B cell (primary cell): ENCODE data around the gene HMHB1. TPM values are rescaled to one million over a fixed set of nuclear protein-coding genes. Genes with fewer than 3 reads are reported as not detected.

Experiments
- ATAC-seq: fragments of 200-7000 bp; cut with Tn5 transposase; one replicate; pipeline ENCODE4 v1.10.0; 2021; ENCODE audit warnings: low read depth, mild to moderate bottlenecking, moderate number of reproducible peaks, moderate library complexity
- CTCF ChIA-PET: fragments of 350-600 bp; sonication (Branson Sonifier 250); formaldehyde crosslinking; loops from one replicate; lab custom pipeline; 2021; ENCODE audit warnings: antibody characterized with exemption, inconsistent platforms; lab: Charles Lee
- POLR2A ChIA-PET: fragments of 350-600 bp; sonication (Branson Sonifier 250); formaldehyde crosslinking; loops from one replicate; lab custom pipeline; 2021; ENCODE audit warnings: antibody characterized with exemption; lab: Charles Lee
- DNase-seq: peaks from one replicate; pipeline ENCODE4 v3.0.0; 2013
- H2AFZ ChIP-seq: 2 replicates; pipeline ENCODE4 v1.6.1; 2012; ENCODE audit warnings: mild to moderate bottlenecking, low read depth, low read length; ENCODE audit not compliant: insufficient read depth, poor library complexity, severe bottlenecking
- H3K27ac ChIP-seq, 2 donors: 1 replicate in 1 of 2; 2 replicates in 1 of 2; pipeline ENCODE4 v1.5.1; 2012 to 2013; ENCODE audit warnings: low read length in 2 of 2, mild to moderate bottlenecking in 2 of 2, moderate library complexity in 1 of 2
- H3K27me3 ChIP-seq, 4 experiments: fragments of 200-600 bp in 1 of 4; sonication (generic) in 1 of 4; replicated peaks in 1 of 4; 1 replicate in 2 of 4; 2 replicates in 2 of 4; pipeline versions ENCODE4 v1.6.1 to v1.7.0; 2013 to 2016; ENCODE audit warnings: low read length in 3 of 4, mild to moderate bottlenecking in 2 of 4, mixed read lengths in 1 of 4, moderate library complexity in 1 of 4; ENCODE audit not compliant: insufficient read depth in 4 of 4, control insufficient read depth in 3 of 4; ENCODE audit errors: control extremely low read depth in 1 of 4
- H3K36me3 ChIP-seq, 2 experiments: replicated peaks in 1 of 2; 1 replicate in 1 of 2; 2 replicates in 1 of 2; pipeline versions ENCODE4 v1.6.1 to v1.7.1; 2013; ENCODE audit warnings: low read length in 1 of 2; ENCODE audit not compliant: insufficient read depth in 2 of 2, control insufficient read depth in 1 of 2; ENCODE audit errors: control extremely low read depth in 1 of 2, extremely low read depth in 1 of 2
- H3K4me1 ChIP-seq, 2 donors: fragments of 200-600 bp in 1 of 2; sonication (generic) in 1 of 2; 1 replicate in 1 of 2; 2 replicates in 1 of 2; pipeline versions ENCODE4 v1.5.1 to v1.6.1; 2013 to 2017; ENCODE audit warnings: low read length in 2 of 2; ENCODE audit not compliant: control insufficient read depth in 2 of 2, insufficient read depth in 2 of 2
- H3K4me2 ChIP-seq: replicated peaks from 2 replicates; pipeline ENCODE3; 2012; ENCODE audit warnings: mild to moderate bottlenecking, low read depth, low read length; ENCODE audit not compliant: poor library complexity, severe bottlenecking
- H3K4me3 ChIP-seq, 5 experiments: fragments of 200-600 bp in 1 of 5; sonication (generic) in 1 of 5; 1 replicate in 3 of 5; 2 replicates in 2 of 5; pipeline versions ENCODE4 v1.5.1 to v1.7.0; 2011 to 2016; ENCODE audit warnings: low read length in 4 of 5, mild to moderate bottlenecking in 4 of 5, low read depth in 2 of 5, control low read depth in 1 of 5, moderate library complexity in 1 of 5; ENCODE audit not compliant: insufficient read depth in 1 of 5; ENCODE audit errors: control extremely low read depth in 1 of 5, extremely low read depth in 1 of 5
- H3K79me2 ChIP-seq: fragments of 200-600 bp; sonication (generic); one replicate; pipeline ENCODE4 v1.6.0; 2016; ENCODE audit warnings: low read length; ENCODE audit not compliant: control insufficient read depth, insufficient read depth
- H3K9ac ChIP-seq: fragments of 200-600 bp; sonication (generic); 2 replicates; pipeline ENCODE4 v1.6.1; 2017; ENCODE audit warnings: mild to moderate bottlenecking, low read length, moderate library complexity
- H3K9me3 ChIP-seq, 3 donors: one replicate each; pipeline versions ENCODE4 v1.6.1 to v1.7.1; 2013; ENCODE audit warnings: low read length in 2 of 3; ENCODE audit not compliant: control insufficient read depth in 2 of 3, insufficient read depth in 1 of 3; ENCODE audit errors: control extremely low read depth in 1 of 3
- H4K20me1 ChIP-seq: 2 replicates; pipeline ENCODE4 v1.6.0; 2012; ENCODE audit warnings: mild to moderate bottlenecking, low read length; ENCODE audit not compliant: insufficient read depth, control insufficient read depth, poor library complexity, severe bottlenecking
- H3K27ac Mint-ChIP-seq: one replicate; pipeline ENCODE4 v1.8.0; 2021; ENCODE audit warnings: mixed read lengths
- H3K27me3 Mint-ChIP-seq: one replicate; pipeline ENCODE4 v1.8.0; 2021; ENCODE audit warnings: mixed read lengths
- H3K4me1 Mint-ChIP-seq: one replicate; pipeline ENCODE4 v1.8.0; 2021; ENCODE audit warnings: mixed read lengths
- H3K4me3 Mint-ChIP-seq: one replicate; pipeline ENCODE4 v1.8.0; 2021; ENCODE audit warnings: mixed read lengths
- H3K9me3 Mint-ChIP-seq: one replicate; pipeline ENCODE4 v1.8.0; 2022; ENCODE audit warnings: mixed read lengths; ENCODE audit not compliant: insufficient read depth
- EZH2 ChIP-seq: IDR thresholded peaks from 2 replicates; pipeline ENCODE4 v1.6.1; 2012; ENCODE audit warnings: borderline replicate concordance, low read depth, mild to moderate bottlenecking, moderate library complexity, low read length; ENCODE audit not compliant: insufficient read depth, poor library complexity, severe bottlenecking
- WGBS: methylation state at CpG from one replicate; pipeline ENCODE4 v1.1.5; 2013; ENCODE audit warnings: missing lambda C conversion rate; ENCODE audit not compliant: insufficient coverage; 5-methylcytosine and 5-hydroxymethylcytosine counted together
- intact Hi-C: fragments of 100-400 bp; cut with micrococcal nuclease; formaldehyde crosslinking; loops from one replicate; pipeline ENCODE4 v1.10.0; 2022
- polyA plus RNA-seq: library from polyadenylated mRNA; depleted of rRNA; stranded (reverse); fragments of >200 nt; gene quantifications from 2 replicates; pipeline ENCODE4 v1.2.3, GENCODE V29; 2012
- total RNA-seq, 2 donors: library from RNA; stranded (reverse); fragments of 120-200 nt in 1 of 2; gene quantifications; 1 replicate in 1 of 2; 2 replicates in 1 of 2; pipeline versions ENCODE4 v1.2.3 to v1.2.4, GENCODE V29; 2013 to 2022
- TF ChIP-seq, protein P1 (sequence below): fragments of 200-600 bp; IDR thresholded peaks from one replicate; pipeline ENCODE4 v1.8.0; 2022; ENCODE audit warnings: antibody characterized with exemption, mild to moderate bottlenecking

HMHB1 gene
- total and polyA plus RNA-seq, 2 donors (not counting 1 experiment from before 2014, with no cell fraction given): not detected

DNA sequence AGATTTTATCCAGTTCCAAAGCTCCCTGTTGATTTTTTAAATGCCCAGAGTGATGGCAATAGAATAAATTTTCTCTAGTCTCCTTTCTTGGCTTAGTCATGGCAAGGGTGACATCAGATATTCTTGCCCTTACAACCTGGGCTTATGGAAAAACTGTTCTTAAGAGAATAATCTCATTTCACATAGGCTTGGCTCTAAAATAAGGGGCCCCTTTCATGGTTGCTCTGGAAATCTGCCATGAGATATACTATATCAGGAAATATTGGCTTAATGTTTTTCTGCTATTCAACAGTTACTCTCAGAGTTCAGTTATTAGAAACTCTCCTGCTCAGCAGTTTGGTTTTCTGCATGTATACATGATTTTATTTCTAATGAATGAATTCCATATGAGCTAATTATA, 7.8 kb downstream of the HMHB1 start:
- H3K4me3 ChIP-seq: no peak overlapping the region
- no peak overlapping the region for H3K9ac ChIP-seq
- H3K79me2 ChIP-seq: no peaks in the 10 kb centered on the region
- ChIA-PET CTCF (interaction anchor here (1.4 kb wide), 1 partner anchor 816 kb away, joined by 3 read pairs; no protein-coding TSS in a partner anchor), POLR2A (no interaction called here)
- no peak for TF ChIP-seq EZH2
- TF ChIP-seq, protein P1, sequence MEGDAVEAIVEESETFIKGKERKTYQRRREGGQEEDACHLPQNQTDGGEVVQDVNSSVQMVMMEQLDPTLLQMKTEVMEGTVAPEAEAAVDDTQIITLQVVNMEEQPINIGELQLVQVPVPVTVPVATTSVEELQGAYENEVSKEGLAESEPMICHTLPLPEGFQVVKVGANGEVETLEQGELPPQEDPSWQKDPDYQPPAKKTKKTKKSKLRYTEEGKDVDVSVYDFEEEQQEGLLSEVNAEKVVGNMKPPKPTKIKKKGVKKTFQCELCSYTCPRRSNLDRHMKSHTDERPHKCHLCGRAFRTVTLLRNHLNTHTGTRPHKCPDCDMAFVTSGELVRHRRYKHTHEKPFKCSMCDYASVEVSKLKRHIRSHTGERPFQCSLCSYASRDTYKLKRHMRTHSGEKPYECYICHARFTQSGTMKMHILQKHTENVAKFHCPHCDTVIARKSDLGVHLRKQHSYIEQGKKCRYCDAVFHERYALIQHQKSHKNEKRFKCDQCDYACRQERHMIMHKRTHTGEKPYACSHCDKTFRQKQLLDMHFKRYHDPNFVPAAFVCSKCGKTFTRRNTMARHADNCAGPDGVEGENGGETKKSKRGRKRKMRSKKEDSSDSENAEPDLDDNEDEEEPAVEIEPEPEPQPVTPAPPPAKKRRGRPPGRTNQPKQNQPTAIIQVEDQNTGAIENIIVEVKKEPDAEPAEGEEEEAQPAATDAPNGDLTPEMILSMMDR: no peak
- H3K9me3 Mint-ChIP-seq: peaks cover 3% of the 10 kb centered on the region
- H3K4me3 Mint-ChIP-seq: no peak overlapping the region
- H3K27ac Mint-ChIP-seq: no peak overlapping the region
- DNase-seq: no peak
- no peaks in the 10 kb centered on the region for H3K4me1 ChIP-seq
- H3K36me3 ChIP-seq: no peaks in the 10 kb centered on the region
- intact Hi-C loops: loop anchor here (10.0 kb wide), 2 partner anchors 535 to 625 kb away; no protein-coding TSS in a partner anchor
- H4K20me1 ChIP-seq: no peaks in the 10 kb centered on the region
- peaks cover 2% of the 10 kb centered on the region for H3K4me1 Mint-ChIP-seq
- ATAC-seq: no peak
- no peak overlapping the region for H3K27ac ChIP-seq
- no peaks in the 10 kb centered on the region for H3K9me3 ChIP-seq
- no peak overlapping the region for H3K4me2 ChIP-seq
- no peaks in the 10 kb centered on the region for H3K27me3 ChIP-seq
- no peaks in the 10 kb centered on the region for H3K27me3 Mint-ChIP-seq
- no peak overlapping the region for H2AFZ ChIP-seq

DNA sequence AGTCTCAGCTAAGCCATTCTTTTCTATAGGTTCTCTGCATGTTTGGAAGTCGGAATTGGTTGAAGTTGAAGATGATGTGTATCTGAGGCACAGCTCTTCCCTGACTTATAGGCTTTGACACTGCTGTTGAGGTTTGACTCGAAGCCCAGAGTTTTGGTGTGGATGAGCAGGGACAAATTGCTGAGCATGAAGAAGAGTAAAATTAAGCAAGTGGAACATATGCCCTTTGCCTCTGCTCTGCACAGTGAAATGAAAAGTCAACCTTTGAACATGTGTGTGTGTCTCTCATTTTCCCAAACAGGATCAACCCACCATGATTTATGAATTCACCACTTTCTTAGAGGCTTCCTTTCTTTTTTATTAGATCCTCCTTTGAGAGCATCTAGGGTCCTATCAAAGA, 8.5 kb downstream of the HMHB1 start:
- Mint-ChIP-seq H3K4me3 (no peak overlapping the region), H3K4me1 (peaks cover 2% of the 10 kb centered on the region), H3K9me3 (peaks cover 3% of the 10 kb centered on the region), H3K27ac (no peak overlapping the region), H3K27me3 (no peaks in the 10 kb centered on the region)
- no peaks in the 10 kb centered on the region for H4K20me1 ChIP-seq
- CTCF ChIA-PET: interaction anchor here (1.4 kb wide), 1 partner anchor 817 kb away, joined by 3 read pairs; no protein-coding TSS in a partner anchor
- no peak overlapping the region for H2AFZ ChIP-seq
- no peak overlapping the region for H3K4me2 ChIP-seq
- no peaks in the 10 kb centered on the region for H3K4me1 ChIP-seq
- H3K4me3 ChIP-seq: no peak overlapping the region
- 82% methylated on average over 2 of the region's 2 CpGs for WGBS
- no peaks in the 10 kb centered on the region for H3K9me3 ChIP-seq
- no peak overlapping the region for H3K27ac ChIP-seq
- POLR2A ChIA-PET: no interaction called here
- H3K27me3 ChIP-seq: no peaks in the 10 kb centered on the region
- TF ChIP-seq, protein P1: no peak
- no peak for TF ChIP-seq EZH2
- no peak for ATAC-seq
- DNase-seq: no peak
- no peaks in the 10 kb centered on the region for H3K79me2 ChIP-seq
- no peaks in the 10 kb centered on the region for H3K36me3 ChIP-seq
- H3K9ac ChIP-seq: no peak overlapping the region
- intact Hi-C loops: loop anchor here (10.0 kb wide), 2 partner anchors 536 to 626 kb away; no protein-coding TSS in a partner anchor
